GM19397 (cell line): Measurements from ENCODE around the gene TEKT3.

Source experiments
- ATAC-seq: cut with Tn5 transposase; IDR thresholded peaks from one replicate; pipeline ENCODE4 v1.9.1; 2021; ENCODE audit warnings: mild to moderate bottlenecking, moderate library complexity; ENCODE audit not compliant: unreplicated experiment

Gene TEKT3

DNA sequence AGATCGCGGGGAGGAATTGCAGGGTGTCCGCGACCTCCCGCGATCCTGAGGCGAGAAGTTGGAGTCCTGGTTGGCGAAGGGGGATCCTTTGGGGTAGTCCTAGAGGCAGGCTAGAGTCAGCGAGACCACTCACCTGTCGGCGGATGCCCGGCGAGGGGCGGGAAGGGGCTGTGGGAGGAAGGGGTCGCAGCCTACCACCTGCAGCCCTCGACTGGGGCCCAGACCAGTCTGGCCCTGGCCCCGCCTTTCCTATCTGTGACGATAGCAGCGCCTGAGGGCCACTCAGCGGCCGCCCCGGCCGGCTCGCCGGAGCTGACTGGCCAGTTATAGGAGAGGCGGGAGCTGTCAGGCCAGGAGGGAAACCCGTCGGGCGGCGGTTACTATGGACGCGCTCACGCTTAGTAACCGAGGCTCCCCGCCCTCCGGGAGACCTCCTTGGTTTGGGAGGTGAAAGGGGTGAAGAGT, at the start of gene TEKT3:
TEKT3 (minus strand) TSS at position 213 of the 465 bp plus-strand sequence. CDS start 10,012 bp downstream, outside the sequence.
- ATAC-seq: no peak

DNA sequence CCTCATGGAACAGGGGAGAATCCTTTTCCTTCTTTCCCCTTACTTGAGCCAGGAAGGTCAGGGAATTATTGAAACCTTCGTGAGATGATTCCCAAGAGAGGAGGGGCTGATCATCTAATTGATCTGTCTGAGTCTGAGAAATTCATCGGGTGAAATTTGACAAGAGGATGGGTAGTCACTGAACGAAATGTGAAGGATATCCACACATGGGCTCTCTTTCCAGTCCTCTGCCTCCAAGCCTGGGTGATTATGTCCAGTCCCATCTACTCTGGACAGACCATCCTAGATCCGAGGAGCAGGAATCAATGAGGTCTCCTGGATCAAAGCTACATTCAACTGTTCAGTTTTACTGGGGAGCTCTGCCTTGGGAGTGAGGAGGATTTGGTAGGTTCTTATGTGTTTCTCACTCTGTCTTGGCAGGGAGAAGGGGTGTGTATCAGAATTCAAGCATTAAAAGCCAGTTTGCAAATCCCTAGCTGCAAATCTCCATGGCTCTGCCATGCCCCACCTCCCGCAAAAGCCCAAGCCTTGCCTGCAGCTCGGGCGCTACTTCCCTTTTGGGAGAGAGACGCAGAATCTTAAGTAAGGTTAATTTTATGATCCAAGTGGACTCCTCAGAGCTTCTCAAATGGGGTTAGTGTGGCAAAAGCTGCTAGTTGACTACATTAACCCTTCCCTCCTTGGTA, 47.1 kb upstream of the TEKT3 start:
- ATAC-seq: no peak

DNA sequence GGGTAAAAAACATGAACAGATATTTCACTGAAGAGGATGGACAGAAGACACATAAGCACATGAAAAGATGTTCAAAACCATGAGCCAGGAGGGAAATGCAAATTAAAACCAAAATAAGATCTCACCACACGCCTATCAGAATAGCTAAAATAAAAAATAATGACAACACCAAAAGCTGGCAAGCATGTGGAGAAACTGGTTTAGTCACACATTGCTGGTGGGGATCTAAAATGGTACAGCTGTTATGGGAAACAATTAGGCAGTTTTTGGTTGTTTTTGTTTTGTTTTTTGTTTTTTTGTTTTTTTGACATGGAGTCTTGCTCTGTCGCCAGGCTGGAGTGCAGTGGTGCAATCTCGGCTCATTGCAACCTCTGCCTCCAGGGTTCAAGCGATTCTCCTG, 44.7 kb upstream of the TEKT3 start:
- ATAC-seq: no peak

DNA sequence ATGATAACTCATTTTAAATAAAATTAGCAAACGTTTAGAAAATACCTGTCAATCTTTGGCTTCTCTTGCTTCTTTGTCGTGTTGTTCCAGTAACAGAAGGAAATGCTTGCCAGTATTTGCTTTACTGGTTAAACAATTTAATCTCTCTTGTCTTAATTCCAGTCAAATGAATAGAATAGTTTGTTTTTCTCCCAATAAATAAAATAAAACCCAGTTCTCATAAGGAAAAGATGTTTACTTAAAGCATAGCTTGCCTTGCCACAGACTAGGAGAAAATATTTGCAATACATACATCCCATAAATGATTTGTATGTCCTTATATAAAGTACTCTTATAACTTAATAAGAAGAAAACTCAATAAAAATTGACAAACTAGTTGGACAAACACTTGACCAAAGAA, 43.9 kb upstream of the TEKT3 start:
- ATAC-seq: no peak

DNA sequence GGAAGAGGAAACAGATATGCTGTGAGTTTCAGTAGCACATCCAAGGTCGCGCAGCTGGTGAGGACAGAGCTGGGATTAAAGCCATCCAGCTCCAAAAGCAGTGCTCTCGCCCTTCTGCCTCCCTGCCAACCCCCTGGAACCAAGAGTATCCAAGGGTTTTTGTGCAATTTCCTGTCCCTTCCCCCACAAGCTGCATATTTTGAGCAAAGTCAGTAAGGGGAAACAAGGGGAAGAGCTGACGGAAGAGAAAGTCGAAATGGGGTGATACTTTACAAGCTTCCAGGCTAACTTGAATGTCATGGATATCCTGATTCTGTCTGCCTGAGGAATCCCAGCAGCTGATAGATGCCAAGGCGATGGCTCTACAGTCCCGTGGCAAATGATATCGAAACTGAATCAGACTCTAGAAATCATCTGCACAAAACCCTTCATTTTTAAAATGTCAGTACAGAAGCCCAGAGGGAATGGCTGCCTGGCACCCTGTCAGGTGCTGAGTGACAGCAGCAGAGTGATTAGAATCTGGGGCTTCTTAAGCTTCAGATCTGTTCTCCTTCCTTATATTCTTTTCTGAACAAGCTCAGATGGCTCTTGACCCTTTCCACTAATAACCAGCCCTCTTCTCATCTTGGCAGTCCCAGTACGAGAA, 42.9 kb upstream of the TEKT3 start:
- no peak for ATAC-seq

DNA sequence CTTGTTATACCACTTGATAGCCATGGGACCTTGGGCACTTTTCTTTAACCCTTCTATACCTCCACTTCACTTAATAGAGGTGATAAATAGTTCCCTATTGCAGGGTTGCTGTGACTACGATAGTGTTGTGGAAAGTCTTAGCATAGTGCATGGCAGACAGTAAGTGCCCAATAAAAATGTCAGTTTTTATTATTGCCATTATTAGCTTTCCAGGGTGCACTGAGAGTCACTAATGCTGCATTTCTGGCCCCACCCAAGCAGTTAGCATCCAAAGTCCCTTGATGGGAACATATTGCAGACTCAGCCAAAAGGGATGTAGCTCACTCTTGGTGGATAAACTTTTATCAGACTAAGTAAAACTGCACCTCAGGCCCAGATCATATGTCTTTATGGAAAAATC, 41.5 kb upstream of the TEKT3 start:
- ATAC-seq: no peak

DNA sequence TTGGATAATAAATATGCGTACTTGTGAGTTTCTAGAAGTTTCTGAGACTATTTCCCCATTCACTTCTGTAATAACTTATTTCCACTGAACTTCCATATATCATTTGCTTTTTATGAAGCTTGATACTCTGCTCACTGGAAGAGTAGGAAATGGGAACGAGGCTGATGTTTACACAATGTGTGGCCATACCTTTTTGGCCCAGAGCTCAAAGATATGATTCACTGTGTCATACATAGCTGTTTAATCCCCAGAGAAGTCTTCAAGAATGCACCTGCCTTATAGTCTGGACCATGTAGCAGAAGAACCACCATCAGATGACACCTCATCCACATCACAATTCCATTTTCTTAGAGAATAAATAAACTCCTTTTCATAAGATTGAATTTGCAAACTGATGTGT, 40.3 kb upstream of the TEKT3 start:
- ATAC-seq: no peak

DNA sequence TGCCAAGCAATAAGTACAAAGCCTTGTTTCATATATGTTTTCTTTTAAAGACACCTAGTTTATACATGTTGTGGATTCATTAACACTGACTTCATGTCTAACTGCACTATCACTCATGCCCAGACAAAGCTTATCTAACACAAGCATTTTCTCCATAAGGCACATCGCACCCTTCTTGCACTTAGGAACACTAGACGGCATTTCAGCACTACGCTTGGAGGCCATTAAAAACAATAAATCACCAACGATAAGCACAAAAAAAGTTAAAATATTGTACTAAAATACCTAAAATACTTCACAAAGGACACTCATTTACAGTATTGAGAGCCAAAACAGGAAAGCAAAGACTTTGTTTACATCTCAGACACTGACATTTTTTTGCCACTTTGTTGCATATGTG, 39.0 kb upstream of the TEKT3 start:
- ATAC-seq: no peak

DNA sequence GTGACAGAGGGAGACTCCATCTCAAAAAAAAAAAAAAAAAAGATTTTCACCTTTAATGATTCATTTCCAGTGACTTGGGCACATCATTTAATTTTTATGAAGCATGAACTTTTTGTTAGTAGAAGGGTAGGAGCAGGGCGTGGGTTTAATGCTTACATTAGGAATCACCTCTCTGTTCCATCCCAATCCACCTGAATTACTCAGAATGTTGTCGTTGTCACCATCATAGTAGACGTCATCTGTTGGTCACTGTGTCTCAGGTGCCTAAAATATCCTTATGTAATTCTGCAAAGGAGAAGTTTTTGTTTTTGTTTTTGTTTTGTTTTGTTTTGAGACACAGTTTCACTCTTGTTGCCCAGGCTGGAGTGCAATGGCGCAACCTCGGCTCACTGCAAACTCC, 38.3 kb upstream of the TEKT3 start:
- ATAC-seq: no peak

DNA sequence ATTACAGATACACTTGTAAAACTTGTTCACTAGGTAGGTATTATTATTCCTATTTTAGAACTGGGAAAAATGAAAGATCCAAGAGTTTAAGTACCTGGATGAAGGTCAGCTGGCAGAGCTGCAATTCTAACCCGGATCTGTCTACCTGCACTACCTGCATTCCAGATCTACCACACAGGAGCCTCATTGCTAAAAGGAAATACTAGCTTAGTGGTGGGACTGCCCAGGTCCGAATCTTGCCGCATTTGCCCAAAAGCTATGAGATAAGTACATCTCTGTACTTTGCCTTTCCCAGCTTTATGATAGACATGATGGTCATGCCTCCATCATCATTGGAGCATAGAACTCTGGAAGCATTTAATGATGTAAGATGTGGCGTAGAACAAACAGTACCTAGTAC, 36.8 kb upstream of the TEKT3 start:
- no peak for ATAC-seq

DNA sequence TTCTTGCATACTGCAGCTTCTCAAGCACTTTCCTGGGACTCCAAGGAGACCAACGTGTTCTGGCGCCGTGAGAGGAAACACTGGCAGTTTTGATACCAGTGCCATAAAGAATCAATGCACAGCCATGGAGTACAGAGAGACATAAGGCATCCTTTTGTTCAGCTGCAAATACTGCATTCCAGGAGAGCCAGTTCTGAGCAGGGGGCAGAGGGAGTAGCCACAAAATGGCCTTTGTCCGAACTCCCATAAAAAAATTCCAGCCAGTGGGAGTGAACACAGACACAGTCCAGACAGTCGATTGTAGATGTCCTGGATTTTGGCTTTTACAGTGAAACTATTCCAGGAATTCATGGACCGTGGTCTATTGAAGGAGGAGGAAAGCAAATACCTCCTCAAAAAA, 36.2 kb upstream of the TEKT3 start:
- ATAC-seq: no peak

DNA sequence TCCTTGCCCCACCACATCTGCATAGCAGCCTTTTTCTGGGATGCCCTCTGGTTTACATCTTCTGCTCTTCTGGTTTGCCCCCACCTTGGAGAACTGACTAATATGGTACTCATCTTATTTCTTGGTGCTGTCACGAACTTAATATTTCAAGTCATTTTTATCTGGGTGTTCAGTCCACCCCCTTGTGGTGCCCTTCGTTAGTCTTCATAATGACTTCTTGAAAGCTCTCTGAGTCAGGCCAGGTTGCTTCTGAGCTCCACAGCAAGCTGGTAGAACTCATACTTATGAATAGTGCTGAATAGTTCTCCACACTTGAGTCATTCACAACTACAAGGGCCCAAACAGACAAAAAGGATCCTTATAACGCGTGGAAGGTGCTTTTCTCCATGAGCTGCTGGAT, 35.8 kb upstream of the TEKT3 start:
- ATAC-seq: no peak

DNA sequence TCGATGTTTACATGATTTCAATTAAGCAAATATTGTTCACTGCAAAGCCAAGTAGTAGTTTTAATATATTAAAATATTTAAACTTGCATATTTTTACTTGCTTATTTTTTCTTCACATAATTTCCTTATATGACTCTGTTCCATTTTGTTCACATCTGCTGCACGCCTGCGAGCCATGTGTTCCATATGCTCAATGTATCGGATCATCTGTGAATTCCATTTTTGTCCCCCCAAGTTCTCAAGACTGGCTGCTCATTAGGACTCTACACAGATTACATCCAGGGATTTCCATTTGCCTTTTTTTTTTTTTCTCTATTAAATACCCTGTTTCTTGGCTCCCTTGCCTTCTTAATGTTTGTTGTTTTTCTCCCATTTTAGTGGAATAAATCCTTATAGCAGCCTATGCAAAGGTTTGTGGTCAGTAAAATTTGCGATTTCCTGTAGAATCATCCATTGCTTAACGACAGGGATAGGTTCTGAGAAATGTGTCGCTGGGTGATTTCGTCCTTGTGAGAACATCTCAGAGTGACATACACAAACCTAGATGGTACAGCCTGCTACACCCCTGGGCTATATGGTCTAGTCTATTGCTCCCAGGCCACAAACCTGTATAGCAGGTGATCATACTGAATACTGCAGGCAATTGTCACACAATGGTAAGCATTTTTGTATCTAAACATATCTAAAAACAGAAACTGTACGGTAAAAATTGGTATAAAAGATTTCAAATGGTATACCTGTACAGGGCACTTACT, 30.2 kb upstream of the TEKT3 start:
- no peak for ATAC-seq

DNA sequence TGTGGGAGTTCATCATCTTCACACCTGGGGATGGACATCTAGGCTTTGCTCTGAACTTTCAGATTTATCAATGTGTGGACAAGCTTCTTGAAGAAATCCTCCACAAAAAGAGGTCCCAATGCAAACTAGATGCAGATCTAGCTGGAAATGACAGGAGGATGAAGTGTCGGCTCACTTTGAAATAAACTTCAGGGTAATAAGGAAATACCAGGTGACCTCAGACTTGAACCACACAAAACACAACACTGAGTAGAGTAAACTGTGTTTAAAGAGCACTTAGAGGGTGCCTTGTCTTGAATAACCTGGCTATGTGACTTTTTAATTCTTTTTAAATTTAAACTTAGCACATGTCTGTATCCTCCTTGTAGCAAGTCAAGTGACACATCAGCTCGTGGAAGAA, 27.2 kb upstream of the TEKT3 start:
- ATAC-seq: no peak

DNA sequence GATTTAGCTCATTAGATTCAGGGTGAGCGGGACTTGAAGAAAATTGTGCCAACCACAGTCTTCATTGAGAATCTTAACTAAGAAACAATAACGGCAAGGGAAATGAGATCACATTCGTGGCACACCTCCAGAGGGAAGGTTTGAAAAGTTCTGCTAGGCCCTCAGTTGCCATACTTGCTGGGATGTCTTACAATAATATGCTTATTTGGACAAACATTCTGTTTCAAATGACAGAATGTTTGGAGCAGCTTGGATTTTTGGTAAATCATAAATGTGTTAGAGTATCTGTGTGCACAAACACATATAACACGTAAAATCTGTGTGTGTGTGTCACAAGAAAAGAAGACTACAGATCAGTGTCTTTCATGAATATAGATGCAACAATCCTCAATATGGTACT, 24.6 kb upstream of the TEKT3 start:
- ATAC-seq: no peak

DNA sequence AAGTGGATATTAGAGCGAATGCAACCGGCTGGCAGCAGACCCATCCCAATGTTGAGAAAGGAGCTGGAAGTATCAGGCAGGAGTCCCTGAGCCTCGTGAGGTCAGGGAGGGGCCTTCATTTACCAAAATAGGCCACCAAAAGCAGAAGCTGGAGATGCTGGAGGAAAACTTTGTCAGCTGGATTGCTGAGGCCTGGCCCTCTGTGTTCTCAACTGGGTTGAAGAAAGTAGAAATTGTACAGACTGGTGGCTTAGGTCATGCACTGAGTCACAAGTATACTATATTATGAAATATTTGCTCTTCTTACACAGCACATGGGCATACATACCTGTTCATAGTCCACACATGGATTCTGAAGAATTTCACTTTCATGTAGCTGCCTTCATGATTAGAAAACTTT, 23.2 kb upstream of the TEKT3 start:
- ATAC-seq: no peak

DNA sequence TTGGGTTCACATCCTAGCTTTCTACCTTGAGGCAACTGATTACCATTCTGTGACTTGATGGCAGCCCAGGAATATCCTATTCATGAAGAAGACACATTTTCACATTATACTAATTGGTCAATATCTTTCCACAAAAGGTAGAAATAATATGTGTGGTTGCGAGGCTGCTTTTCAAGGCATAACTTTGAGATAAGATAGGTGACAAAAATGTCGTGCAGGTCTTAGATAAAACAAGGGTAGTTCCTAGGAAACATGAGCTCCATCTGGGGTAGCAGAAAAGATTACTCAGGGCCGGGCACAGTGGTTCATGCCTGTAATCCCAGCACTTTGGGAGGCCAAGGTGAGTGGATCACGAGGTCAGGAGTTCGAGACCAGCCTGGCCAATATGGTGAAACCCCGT, 22.3 kb upstream of the TEKT3 start:
- no peak for ATAC-seq

DNA sequence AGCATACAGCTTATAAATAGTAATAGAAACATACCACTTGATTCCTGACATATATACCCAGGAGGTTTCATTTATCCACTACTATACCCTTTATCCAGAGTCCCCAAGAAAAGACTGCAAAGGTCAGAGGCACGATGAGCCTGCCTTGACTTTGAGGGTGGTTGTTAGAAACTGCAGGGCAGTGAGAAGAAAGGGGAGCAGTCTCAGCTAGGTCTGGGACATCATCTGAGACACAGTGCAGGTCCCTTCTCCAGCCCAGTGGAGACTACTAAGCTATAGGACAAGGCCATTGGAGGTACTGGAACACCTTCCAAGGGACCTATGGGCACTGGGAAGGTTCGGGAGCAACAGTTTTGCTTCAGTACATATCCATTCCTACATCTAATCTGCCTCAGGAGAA, 20.2 kb upstream of the TEKT3 start:
- no peak for ATAC-seq

DNA sequence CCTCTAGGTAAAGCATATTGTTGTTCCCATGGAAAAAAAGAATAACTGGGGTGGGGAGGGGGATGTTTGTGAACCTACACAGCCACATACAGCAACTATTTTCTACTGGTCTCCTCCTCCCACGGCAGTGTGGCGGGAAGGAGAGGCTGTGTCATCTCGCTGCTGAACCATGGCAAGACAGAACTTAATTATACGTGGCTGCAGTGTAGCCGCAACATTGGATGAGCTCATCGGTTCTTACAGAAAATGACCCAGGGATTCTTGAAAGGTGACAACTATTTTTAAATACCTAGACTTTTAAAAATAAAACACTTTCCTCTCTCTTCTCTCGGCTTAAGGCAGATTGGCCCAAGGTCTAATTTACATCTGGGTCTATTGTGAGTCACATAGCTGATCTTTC, 19.8 kb upstream of the TEKT3 start:
- no peak for ATAC-seq

DNA sequence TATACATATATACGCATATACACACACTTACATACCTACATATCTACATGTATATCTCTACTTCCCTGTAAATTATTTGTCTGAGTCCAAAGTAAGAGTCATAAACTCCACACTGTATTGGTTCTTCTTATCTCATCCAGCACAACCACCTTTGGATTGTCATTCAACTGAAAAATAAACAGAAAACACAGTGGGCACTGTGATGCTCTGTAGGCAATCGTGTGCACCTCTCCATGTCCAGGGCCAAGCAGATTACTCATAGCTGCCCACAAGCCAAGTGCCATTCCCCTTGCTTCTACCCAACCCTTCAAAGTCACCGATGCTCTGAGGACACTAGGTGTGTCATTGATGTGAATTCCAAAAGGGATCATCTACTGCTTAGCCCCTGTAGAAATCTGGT, 12.9 kb upstream of the TEKT3 start:
- no peak for ATAC-seq

DNA sequence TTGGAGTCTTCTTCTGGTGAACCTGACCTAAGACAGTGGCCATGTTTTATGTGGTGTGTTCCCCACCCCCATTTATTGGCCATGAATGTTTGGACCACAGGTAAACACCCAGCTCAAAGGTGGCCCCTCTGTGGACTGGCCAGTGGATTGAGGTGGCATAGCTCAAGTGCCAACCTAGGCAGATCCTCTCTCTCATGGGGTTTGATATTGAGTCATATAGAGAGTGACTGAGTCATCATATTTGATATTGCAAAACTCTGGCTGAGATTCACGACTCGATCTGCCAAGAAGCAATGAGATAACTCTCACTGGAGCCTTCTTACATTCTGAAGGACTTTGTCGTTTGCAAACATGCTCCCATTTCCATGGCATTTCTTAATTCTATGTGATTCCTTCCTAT, 10.5 kb upstream of the TEKT3 start:
- ATAC-seq: no peak

DNA sequence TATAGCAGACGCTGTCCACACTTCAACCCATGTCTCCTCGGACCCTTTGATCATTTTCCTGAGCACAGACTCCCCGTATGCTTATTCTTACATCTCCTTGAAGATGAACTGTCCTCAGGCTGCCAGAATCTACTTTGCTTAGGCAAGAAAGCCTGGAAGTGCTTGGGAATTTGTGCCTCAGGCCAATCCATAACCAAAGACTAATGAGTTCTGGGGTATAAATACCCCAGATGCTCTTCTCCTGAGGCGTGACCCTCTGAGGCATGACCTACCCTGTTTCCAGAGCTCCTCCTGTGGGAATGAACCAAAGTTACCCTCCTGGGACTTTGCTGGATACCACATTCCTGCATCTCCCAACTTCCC, 10.1 kb upstream of the TEKT3 start:
- ATAC-seq: no peak
